Panc1 (cell line): ENCODE data around the gene ATP1A1. TPM values are rescaled to one million over a fixed set of nuclear protein-coding genes. Genes with fewer than 3 reads are reported as not detected.

Source experiments
- ATAC-seq: fragments of 200-7000 bp; cut with Tn5 transposase; 2 replicates; pipeline ENCODE4 v1.9.1; 2020; ENCODE audit warnings: mild to moderate bottlenecking, moderate library complexity
- BruUV-seq: library from RNA; stranded (reverse); fragments of 400-500 nt; replicated peaks from 2 replicates; lab custom pipeline; 2021; lab: Mats Ljungman, UMichigan
- CTCF ChIA-PET: fragments of 300-600 bp; sonication (Branson Sonifier 250); formaldehyde crosslinking; loops from one replicate; lab custom pipeline; 2022; ENCODE audit warnings: antibody characterized with exemption; lab: Charles Lee
- POLR2A ChIA-PET: fragments of 300-600 bp; sonication (Branson Sonifier 250); formaldehyde crosslinking; loops from one replicate; lab custom pipeline; 2022; ENCODE audit warnings: antibody characterized with exemption; lab: Charles Lee
- DNase-seq: peaks from one replicate; pipeline ENCODE4 v3.0.0-alpha.2; 2010; ENCODE audit warnings: low read depth, low spot score
- H3K27ac ChIP-seq: 2 replicates; pipeline ENCODE4 v1.5.1; 2011; ENCODE audit warnings: mild to moderate bottlenecking, low read length, inconsistent platforms
- H3K27me3 ChIP-seq: fragments of 200-500 bp; sonication (Bioruptor generic); 2 replicates; pipeline ENCODE4 v1.6.0; 2014; ENCODE audit warnings: low read length, inconsistent platforms; ENCODE audit not compliant: control insufficient read depth, insufficient read depth
- H3K36me3 ChIP-seq: fragments of 200-500 bp; sonication (Bioruptor generic); 2 replicates; pipeline ENCODE4 v1.5.1; 2014; ENCODE audit warnings: inconsistent platforms, mild to moderate bottlenecking, low read length, moderate library complexity; ENCODE audit not compliant: control insufficient read depth, insufficient read depth
- H3K4me1 ChIP-seq: 2 replicates; pipeline ENCODE4 v1.5.1; 2011; ENCODE audit warnings: inconsistent platforms, mild to moderate bottlenecking, low read length, moderate library complexity; ENCODE audit not compliant: control insufficient read depth, insufficient read depth
- H3K4me3 ChIP-seq, 2 experiments: 2 replicates each; pipeline ENCODE4 v1.5.1; 2011 to 2012; ENCODE audit warnings: low read depth in 2 of 2, low read length in 2 of 2, mild to moderate bottlenecking in 2 of 2, inconsistent platforms in 1 of 2, moderate library complexity in 1 of 2
- H3K9me3 ChIP-seq: fragments of 200-500 bp; sonication (Bioruptor generic); 2 replicates; pipeline ENCODE4 v1.5.1; 2014; ENCODE audit warnings: low read depth, mild to moderate bottlenecking, inconsistent platforms, low read length, moderate library complexity; ENCODE audit not compliant: control insufficient read depth, insufficient read depth
- POLR2AphosphoS5 ChIP-seq: IDR thresholded peaks from 2 replicates; pipeline ENCODE4 v1.6.1; 2012; ENCODE audit warnings: mild to moderate bottlenecking, low read depth, low read length, moderate library complexity
- SIN3A ChIP-seq: IDR thresholded peaks from 2 replicates; pipeline ENCODE4 v1.6.1; 2012; ENCODE audit warnings: low read depth, mild to moderate bottlenecking, low read length, moderate library complexity, borderline replicate concordance; ENCODE audit not compliant: insufficient read depth
- TCF7L2 ChIP-seq: IDR thresholded peaks from 2 replicates; pipeline ENCODE4 v1.6.1; 2011; ENCODE audit warnings: mild to moderate bottlenecking, low read depth, low read length, inconsistent platforms
- in situ Hi-C: cut with HindIII; loops from 2 replicates; pipeline ENCODE4 v1.10.0; 2016; ENCODE audit warnings: low sequenced_read_pairs, low pct_unique_long_range_greater_than_20kb
- intact Hi-C: fragments of 100-400 bp; cut with micrococcal nuclease; formaldehyde crosslinking; loops from one replicate; pipeline ENCODE4 v1.10.0; 2022; ENCODE audit not compliant: unreplicated experiment
- total RNA-seq: library from RNA; stranded (reverse); gene quantifications from one replicate; pipeline ENCODE4 v1.2.1, GENCODE V29; 2021; ENCODE audit not compliant: unreplicated experiment
- TF ChIP-seq, protein P1 (sequence below): fragments of 450-650 bp; IDR thresholded peaks from 2 replicates; pipeline ENCODE4 v1.5.1; 2017; ENCODE audit warnings: mild to moderate bottlenecking
- TF ChIP-seq, protein P2 (sequence below), 2 experiments: IDR thresholded peaks; 2 replicates each; pipeline ENCODE4 v1.6.1; 2011 to 2012; ENCODE audit warnings: low read depth in 2 of 2, control low read depth in 1 of 2, low read length in 1 of 2, mild to moderate bottlenecking in 1 of 2, moderate library complexity in 1 of 2; ENCODE audit not compliant: insufficient read depth in 1 of 2

The ATP1A1 gene
- total RNA-seq, 1 experiment from 2014 or later, result 131 TPM

DNA sequence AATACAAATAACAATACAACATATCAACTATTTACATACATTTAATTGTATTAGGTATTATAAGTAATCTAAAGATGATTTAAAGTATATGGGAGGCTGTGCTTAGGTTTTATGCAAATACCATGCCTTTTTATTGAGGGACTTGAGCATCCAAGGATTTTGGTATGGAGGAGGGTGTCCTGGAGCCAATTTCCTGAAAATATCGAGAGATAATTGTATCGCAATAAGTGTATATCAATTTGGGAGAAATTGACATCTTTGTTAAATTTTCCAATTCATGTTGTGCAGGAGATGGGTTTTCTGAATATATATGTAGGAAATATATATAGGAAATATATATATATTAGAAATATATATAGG is 63.5 kb downstream of the ATP1A1 start:
- Histone ChIP-seq H3K4me3 (no peak overlapping the region), H3K4me1 (no peaks in the 10 kb centered on the region), H3K9me3 (no peaks in the 10 kb centered on the region), H3K27me3 (no peaks in the 10 kb centered on the region; the same call in 1 of the 2 replicates), H3K36me3 (no peaks in the 10 kb centered on the region), H3K27ac (no peak overlapping the region)
- in situ Hi-C loops (no loop called here), intact Hi-C loops (no loop called here)
- ATAC-seq, result no peak
- ChIA-PET POLR2A (no interaction called here), CTCF (no interaction called here)
- DNase-seq, result no peak
- TF ChIP-seq, protein P1, sequence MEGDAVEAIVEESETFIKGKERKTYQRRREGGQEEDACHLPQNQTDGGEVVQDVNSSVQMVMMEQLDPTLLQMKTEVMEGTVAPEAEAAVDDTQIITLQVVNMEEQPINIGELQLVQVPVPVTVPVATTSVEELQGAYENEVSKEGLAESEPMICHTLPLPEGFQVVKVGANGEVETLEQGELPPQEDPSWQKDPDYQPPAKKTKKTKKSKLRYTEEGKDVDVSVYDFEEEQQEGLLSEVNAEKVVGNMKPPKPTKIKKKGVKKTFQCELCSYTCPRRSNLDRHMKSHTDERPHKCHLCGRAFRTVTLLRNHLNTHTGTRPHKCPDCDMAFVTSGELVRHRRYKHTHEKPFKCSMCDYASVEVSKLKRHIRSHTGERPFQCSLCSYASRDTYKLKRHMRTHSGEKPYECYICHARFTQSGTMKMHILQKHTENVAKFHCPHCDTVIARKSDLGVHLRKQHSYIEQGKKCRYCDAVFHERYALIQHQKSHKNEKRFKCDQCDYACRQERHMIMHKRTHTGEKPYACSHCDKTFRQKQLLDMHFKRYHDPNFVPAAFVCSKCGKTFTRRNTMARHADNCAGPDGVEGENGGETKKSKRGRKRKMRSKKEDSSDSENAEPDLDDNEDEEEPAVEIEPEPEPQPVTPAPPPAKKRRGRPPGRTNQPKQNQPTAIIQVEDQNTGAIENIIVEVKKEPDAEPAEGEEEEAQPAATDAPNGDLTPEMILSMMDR, result no peak
- TF ChIP-seq POLR2AphosphoS5, result no peak
- TF ChIP-seq, protein P2, sequence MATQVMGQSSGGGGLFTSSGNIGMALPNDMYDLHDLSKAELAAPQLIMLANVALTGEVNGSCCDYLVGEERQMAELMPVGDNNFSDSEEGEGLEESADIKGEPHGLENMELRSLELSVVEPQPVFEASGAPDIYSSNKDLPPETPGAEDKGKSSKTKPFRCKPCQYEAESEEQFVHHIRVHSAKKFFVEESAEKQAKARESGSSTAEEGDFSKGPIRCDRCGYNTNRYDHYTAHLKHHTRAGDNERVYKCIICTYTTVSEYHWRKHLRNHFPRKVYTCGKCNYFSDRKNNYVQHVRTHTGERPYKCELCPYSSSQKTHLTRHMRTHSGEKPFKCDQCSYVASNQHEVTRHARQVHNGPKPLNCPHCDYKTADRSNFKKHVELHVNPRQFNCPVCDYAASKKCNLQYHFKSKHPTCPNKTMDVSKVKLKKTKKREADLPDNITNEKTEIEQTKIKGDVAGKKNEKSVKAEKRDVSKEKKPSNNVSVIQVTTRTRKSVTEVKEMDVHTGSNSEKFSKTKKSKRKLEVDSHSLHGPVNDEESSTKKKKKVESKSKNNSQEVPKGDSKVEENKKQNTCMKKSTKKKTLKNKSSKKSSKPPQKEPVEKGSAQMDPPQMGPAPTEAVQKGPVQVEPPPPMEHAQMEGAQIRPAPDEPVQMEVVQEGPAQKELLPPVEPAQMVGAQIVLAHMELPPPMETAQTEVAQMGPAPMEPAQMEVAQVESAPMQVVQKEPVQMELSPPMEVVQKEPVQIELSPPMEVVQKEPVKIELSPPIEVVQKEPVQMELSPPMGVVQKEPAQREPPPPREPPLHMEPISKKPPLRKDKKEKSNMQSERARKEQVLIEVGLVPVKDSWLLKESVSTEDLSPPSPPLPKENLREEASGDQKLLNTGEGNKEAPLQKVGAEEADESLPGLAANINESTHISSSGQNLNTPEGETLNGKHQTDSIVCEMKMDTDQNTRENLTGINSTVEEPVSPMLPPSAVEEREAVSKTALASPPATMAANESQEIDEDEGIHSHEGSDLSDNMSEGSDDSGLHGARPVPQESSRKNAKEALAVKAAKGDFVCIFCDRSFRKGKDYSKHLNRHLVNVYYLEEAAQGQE (IDR thresholded peaks at IDR 0.05; ENCODE audit: insufficient read depth in 1 of 2, low read depth in 2 of 2, low read length in 1 of 2), result no peak
- TF ChIP-seq TCF7L2, result no peak
- TF ChIP-seq SIN3A, result no peak
- no TSS peak for BruUV-seq

DNA sequence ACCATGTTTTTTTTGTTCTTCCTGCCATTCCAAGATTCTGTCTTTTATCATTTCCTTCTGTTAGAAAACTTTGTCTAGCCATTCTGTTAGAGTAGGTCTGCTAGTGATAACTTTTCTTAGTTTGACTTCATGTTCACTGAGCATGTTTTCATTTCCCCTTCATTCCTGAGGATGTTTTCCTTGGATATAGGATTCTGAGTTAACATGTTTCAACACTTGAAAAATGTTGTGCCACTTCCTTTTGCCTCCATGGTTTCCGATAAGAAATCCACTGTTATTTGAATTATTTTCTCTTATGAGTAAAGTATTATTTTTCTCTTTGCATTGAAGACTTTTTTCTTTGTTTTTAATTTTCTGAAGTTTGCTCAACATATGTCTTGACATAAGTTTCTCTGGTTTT is 66.7 kb downstream of the ATP1A1 start:
- POLR2A ChIA-PET, result no interaction called here

More for the DNA sequence above, 66.7 kb downstream of the ATP1A1 start:
- ATAC-seq (no peak), DNase-seq (no peak)
- no peaks in the 10 kb centered on the region for H3K36me3 ChIP-seq
- BruUV-seq, result no TSS peak
- no peak overlapping the region for H3K27ac ChIP-seq
- intact Hi-C loops, result no loop called here
- H3K9me3 ChIP-seq, result no peaks in the 10 kb centered on the region
- in situ Hi-C loops, result no loop called here
- H3K4me3 ChIP-seq, result no peak overlapping the region
- CTCF ChIA-PET, result no interaction called here
- TF ChIP-seq POLR2AphosphoS5 (no peak), TCF7L2 (no peak), SIN3A (no peak)
- TF ChIP-seq, protein P2 (IDR thresholded peaks at IDR 0.05; ENCODE audit: insufficient read depth in 1 of 2, low read depth in 2 of 2, low read length in 1 of 2), result no peak
- TF ChIP-seq, protein P1, result no peak
- no peaks in the 10 kb centered on the region; the same call in 1 of the 2 replicates for H3K27me3 ChIP-seq
- no peaks in the 10 kb centered on the region for H3K4me1 ChIP-seq
